GM21390 (cell line): Measurements from ENCODE around the gene DIPK1C.
"Not testable (repeated sequence)": the region's sequence is repeated elsewhere in the genome, so short reads cannot be mapped to it uniquely, and the experiment has no call there.

Experiments used
- ATAC-seq: cut with Tn5 transposase; IDR thresholded peaks from one replicate; pipeline ENCODE4 v1.9.1; 2021; ENCODE audit not compliant: unreplicated experiment

Gene DIPK1C

DNA sequence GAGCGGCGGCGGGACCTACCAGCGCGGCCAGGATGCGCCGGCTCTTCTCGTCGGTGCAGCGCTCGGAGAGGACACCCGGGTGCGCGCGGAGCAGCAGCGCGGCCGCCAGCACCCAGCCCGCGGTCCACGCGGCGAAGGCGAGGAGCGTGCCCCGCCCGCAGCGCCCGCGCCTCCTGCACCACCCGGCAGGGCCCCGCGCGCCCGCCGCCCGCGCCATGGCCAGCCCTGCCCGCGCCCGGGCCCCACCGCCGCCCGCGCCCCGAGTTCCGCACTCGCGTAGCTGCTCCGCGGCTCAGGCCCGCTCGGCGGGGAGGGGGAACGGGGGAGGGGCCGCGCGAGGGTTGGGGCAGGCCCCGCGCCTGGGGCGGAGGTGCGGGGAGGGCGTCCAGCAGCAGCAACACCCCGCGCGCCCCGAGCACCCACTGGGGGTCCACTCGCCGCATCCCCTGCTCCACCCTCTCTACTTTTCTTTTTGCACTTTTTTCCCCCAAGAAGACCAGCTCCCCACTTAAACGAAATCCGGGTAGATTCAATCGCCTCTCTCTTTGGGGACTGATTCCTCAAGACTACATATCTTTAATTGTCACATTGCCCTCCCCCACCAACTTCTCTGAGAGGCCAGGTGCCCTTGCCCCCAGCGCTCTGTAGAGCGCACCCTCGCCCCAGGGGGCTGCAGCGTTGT lies at the start of gene DIPK1C:
DIPK1C (minus strand) TSS at position 266 of the 682 bp plus-strand sequence; CDS start at position 217, 49 bp downstream.
- ATAC-seq: no peak

DNA sequence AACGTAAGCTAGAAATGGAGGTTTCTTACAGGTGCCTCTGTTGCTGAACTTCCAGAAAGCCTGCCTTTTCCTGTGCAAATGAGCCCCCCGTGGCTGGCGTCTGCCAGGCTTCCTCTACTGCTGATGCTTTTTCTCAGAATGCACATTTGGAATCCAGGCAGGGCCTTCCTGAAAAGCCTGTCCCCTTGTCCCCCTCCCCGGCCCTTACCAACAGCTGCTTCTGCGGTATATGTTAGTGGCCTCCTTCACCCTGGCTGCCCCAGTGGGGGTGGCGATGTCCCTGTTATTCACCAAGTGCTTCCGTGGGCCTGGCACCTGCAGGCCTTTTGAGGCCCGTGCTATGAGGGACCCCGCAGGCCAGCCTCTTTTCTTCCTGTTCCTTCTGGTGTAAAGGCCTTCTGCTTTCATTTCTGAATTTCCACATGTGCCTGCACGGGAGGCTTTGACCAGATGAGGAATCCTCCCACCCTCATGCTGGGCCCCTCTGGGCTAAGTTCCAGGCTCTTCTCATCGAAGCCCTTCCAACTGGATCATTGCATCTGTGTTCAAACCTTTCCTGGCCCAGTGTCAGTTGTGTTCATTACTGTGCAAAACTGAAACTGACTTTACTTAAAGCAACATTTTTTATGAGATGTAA lies 49.5 kb upstream of the DIPK1C start:
- ATAC-seq: no peak

DNA sequence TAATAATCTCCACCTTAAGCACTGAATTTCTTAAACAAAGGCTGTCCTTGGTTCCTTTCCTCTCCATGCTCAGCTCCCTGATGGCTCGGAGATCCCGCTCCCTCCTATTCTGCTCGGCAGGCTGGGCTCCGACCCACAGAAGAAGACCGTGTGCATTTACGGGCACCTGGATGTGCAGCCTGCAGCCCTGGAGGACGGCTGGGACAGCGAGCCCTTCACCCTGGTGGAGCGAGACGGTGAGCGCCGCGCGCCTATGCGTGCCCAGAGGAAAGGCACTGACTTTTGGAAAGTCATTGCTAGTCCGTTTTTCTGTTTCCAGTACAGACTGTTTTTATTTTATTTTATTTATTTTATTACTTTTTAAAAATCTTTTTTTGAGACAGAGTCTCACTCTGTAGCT lies 48.7 kb upstream of the DIPK1C start:
- no peak for ATAC-seq

DNA sequence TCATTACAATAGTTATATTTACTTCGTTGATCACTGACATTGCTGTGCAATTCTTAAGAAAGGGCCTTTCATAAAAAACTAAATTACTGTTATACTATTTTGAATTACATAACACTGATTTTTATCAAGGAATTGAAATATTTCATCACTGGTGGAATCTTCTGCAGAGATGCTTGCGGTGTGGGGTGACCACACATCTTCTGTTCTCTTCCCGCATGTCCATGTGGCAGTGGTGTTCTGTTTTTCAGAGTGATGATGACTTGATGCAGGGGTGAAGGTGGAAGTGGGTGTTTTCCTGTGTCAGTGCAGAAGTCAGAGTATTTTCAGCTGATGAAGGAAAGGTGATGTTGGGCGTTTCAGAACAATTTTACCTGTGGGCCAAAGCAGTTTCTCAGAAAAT lies 46.0 kb upstream of the DIPK1C start:
- ATAC-seq: no peak

DNA sequence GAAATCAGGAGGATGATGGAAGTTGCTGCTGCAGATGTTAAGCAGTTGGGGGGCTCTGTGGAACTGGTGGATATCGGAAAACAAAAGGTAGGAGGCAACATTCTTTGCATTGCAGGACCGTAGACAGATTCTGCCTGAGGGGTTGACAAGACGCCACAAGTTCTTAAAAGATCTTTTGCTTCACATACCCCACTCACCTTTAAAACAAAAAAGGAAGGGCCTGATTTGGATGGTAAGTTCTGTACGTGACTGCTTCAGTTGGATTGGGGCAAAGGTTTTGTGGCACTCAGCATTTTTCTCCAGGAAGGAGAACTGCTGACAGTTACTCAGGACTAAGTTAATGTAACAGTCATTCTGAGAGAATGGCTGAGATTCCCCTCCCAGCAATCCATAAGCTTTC lies 44.3 kb upstream of the DIPK1C start:
- ATAC-seq: no peak

DNA sequence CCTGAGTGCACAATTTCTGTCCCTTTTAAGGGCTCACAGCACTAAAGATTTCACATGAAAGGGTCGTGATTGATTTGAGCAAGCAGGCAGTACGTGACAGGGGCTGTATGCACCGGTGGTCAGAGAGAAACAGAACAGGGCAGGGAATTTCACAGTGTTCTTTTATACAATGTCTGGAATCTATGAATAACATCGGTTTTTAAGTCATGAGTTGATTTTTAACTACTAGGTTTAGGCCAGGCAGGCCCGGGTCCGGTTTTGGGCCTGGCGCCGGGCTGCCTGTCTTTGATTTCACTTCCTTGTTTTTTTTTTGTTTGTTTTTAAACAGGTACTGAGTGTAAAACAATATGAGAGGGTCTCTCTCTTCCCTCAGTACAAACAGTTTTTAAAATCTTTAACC lies 43.7 kb upstream of the DIPK1C start:
- ATAC-seq: not testable (repeated sequence)

DNA sequence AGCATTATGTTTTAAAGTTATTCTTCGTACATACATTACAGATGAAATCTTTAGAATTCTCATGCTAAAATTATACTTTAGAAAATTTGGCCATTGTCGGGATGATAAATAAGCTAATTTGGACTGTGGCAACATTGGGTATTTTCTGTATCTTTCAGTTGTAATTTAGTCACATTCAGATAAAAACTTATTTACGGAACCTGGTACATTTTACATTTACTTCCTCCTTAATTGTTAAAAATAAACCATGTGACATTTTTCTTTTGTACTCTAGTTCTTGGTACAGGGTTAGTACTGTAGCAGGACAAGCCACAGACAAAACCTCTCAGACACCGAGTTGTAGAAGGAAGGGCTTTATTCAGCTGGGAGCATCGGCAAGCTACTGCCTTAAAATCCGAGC lies 43.3 kb upstream of the DIPK1C start:
- ATAC-seq: no peak

DNA sequence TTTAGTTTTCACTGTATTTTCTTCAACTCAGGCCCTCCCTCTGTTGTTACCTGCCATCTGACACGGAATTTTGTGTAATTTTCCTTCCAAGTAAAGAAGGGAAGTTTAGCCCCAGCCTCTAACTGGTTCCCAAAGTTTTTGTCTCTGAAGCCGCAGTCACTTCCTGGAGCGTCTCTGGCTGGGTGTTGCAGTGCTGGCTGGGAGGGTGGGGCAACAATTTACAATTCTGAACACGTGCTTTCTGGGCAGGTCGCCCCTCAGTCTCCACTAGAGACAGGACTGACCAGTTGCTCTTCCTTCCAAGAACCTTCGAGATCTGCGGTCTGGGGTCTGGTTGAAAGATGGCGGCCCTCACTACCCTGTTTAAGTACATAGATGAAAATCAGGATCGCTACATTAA lies 42.5 kb upstream of the DIPK1C start:
- peak; percentile 31 for ATAC-seq

DNA sequence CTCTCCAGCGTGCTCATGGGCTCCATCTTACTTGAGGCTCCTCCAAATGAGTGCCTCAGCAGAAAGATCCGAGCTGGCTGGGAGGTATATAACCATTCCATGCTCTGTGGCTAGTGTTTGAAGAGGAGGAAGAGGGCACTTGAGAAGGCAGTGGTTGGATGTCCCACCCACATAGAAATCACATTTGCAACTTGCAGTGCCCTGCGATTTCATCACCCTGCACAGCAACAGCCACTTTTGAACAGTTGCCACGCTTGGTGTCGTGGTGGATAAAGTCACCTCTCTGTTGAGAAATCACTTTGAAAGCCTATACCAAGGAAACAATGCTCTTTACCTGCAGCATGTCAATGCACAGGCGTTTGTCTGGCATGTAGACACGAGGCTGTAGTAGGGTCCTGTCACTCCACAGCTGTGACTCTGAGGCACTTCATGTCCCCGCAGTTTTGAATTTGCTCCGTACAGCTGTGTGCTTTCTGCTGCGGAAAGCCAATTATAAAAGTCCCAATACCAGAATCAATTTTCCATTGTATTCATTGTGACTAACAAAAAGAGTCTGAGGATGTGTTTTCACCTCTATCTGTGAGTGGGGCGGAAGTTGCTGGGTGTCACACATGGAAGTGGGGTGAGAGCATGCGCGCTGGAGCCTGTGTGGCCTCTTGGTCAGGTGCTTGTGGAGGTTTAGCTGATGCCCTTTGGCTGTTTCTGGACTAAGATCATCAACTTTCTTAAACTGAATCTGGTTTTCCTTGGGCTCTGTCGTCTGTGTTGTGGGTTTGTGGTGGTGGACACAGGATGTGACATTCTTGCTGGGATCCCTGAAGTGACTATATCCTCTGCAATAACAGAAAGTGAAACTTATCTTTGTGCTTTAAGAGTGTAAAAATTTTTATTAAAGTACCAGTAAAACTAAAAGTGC lies 41.9 kb upstream of the DIPK1C start:
- peak; percentile 40 for ATAC-seq

DNA sequence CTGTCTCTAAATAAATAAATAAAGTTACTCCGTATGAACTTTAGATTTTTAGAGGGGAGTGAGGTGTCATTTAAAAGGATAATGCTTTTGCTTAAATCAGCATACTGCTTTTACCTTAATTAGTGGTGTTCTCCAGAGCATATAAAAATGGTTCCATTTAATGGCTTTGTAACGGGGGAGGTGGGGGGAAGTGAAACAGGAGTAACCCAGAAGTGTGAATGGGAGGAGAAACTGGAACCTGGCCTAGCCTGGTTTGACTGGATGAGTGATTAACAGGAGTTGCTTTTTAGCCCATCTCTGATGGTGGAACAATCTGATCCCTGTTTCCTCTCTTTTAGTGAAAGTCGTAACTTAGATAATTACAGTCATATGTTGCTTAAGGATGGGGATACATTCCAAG lies 40.7 kb upstream of the DIPK1C start:
- no peak for ATAC-seq

DNA sequence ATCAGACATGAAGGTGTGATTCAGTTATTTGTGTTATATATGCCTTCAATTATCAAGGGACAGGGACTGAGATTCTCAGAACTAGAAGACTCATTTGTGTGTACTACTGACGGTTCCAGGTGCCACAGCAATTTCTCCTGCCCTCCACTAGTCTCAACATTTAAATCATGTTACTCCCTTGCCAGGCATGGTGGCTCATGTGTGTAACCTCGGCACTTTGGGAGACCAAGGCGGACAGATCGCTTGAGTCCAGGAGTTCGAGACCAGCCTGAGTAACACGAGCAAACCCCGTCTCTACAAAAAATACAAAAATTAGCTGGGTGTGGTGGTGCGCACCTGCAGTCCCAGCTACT lies 40.2 kb upstream of the DIPK1C start:
- ATAC-seq: no peak

DNA sequence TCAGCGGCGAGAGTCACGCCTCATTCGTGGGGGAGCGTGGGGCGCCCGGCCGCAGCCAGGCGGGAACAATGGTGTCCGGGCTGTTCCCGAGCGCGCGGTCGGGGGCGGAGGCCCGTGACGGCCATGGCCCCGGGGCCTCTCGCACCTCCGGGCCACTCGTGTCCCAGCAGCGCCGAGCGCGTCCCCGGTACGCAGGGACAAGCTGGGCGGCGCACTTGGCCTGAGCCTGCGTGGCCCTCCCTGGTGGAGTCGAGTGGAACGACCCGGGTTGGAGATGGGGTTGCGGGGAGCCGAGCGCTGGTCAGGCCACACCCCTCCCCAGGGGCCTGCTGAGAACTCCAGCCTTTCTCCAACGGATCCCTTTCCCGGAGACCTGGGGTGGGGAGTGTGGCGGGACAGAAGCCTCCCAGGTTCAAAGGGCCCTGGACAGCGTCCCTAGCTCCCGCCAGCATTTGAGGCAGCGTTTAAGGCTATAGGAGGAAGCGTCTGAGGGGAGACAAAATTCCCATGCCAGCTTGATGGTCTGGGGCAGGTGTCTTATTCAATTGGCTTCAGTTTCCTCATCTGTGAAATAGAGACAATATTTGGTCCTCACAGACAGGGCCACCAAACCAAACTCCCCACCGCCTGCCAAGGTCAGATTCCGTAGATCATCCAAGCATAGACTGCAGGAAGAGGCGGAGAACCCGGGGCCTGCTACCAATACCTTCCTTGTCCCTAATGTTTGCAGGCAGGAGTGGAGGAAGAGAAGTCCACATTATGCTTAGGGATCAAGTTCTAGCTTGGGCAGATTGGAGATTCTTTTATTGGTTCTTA lies 39.6 kb upstream of the DIPK1C start:
- peak; percentile 22 for ATAC-seq

DNA sequence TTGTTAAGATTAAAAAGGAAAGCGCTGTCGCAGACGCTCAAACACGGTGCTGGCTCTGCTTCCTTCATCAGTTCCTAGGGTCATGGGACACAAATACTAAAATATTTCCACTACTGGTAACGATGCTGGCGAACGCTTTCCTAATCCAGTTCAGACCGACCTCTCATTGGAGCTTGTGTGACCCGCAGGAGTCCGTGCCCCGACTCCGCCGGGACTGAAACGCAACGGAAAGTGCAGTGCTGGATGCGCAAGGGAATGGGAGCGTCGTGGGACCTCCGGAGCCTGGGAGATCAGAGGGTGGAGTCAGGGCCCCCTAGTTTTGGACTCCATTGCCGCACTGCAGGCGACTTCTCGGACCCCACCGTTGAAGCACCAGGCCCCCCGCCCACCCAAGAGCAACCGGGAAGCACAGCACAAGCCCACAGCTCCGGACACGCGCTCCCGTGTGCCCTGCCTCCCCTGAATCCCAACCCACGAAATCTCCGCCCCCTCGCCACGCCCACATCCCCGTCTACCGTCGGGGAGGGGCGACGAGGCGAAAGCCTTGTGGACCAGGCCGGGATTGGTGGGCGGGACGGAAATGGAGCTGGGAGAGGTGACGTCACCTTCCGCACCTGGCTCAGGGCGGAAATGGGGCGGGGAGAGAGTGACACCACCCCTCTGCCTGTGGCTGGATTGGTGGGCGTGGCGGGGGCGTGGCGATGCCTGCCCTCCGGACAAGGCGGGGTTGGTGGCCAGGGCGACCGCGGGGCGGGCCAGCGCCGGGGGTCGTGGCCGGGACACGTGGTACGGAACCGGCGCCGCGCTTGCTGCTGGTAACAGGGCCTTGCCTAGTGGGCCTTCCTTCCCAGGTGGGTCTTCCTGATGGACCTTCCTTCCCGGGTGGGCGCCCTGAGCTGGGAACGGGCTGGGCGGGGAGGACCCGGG lies 38.7 kb upstream of the DIPK1C start, which contains the start of gene CNDP2:
CNDP2 (plus strand) TSS at position 783 of the 927 bp plus-strand sequence. CDS start 3,611 bp downstream, outside the sequence.
- ATAC-seq: peak; percentile 61

DNA sequence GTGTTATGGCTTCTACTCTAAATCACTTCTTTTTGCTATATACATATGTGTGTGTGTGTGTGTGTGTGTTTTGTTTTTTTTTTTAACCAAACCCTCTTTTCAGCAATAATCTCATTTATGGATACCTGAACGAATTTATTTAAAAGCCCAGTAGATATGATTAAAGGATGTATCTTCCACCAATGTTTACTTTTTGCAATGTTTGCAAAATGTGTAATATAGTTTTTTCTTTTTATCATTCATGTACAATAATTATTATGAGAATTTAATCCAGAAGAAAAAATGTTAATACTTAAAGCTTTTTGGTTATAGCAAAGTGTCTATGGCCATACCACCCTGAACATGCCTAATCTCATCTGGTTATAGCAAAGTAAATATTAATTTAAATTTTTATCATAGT lies 37.4 kb upstream of the DIPK1C start:
- ATAC-seq: no peak

DNA sequence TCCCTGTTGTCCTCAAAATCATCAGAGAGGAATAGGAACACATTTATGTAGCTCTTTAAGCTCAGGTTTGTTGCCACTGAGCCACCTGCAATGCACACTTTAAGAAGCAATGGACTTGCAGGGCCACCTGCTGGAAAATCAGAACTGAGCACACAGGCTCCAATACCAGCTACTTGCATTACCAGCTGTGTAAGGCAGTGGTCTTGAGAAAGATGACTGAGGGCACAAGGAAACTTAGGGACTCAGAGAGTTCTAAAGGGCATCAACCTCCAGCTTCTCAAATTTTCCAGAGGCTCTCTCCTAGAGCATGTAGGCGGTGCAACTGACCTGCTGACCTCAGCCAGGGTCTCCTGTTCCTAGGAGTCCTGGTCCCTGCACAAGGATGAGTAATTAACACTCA lies 36.6 kb upstream of the DIPK1C start:
- no peak for ATAC-seq

DNA sequence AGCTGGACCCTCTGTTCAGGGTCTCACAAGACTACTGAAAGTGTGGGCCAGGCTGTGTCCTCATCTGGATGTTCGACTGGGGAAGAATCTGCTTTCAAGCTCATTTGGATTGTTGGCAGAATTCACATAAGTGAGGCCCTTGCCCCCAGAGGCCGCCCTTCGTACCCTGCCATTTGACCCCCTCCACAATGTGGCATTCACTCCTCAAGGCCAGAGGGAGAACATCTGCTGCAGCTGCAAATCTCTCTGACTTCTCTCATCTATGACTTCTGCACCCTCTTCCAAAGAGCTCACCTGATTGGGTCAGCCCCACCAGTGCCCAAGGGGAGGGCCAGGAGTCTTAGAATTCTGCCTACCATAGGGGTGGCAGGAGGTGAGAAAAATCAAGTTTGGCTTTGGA lies 35.2 kb upstream of the DIPK1C start:
- ATAC-seq: no peak

DNA sequence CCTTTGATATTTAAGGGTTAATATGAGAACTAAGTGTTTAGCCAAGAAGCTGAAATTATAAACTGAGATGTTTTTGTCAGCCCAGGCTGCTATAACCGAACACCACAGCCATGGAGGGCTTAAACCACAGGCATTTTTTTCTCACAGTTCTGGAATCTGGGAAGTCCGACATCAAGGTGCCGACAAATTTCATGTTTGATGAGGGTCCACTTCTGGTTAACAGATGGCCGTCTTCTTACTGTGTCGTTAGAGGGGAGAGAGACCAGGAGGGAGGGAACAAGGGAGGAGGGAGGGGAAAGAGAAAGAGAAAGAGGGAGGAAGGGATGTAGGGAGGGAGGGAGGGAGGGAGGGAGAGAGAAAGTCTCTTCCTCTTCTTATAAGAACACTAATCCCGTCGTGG lies 32.6 kb upstream of the DIPK1C start:
- no peak for ATAC-seq

DNA sequence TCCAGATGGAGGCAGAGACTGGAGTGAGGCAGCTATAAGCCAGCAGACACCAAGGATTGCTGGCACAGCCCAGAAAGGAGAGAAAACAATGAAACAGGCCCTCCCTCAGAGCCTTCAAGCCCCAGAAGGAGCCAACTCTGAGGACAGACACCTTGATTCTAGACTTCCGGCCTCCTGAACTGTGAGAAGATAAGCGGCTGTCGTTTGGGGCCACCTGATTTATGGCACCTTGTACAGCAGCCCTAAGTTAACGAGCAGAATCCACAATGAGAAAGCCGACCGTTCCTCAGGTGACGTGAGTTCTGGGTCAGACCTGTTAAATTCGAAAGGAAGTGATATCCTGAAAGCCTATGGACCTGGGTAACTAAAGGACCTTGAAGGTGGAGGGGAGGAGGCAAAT lies 31.8 kb upstream of the DIPK1C start:
- ATAC-seq: no peak

DNA sequence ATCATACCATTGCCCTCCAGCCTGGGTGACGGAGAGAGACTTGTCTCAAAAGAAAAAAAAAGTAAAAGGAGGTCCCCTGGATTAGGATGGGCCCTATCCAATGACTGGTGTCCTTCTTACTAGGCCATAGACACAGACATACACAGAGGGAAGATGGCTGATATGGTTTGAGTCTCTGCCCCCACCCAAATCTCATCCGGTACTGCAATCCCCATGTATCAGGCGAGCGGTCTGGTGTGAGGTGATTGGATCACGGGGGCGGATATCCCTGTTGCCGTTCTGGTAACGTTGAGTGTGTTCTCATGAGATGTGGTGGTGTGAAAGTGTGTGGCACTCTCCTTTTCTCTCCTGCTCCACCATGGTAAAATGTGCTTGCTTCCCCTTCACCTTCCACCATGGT lies 31.2 kb upstream of the DIPK1C start:
- no peak for ATAC-seq
